Tibial nerve (tissue), 4 donors: Measurements from ENCODE around the gene ABLIM3. TPM values are rescaled to one million over a fixed set of nuclear protein-coding genes. Genes with fewer than 3 reads are reported as not detected.

Experiments used
- DNase-seq, 2 donors: peaks; one replicate each; pipeline ENCODE4 v3.0.0-alpha.2; 2019; ENCODE audit warnings: low spot score in 2 of 2
- H3K27ac ChIP-seq, 4 donors: fragments of 200-600 bp; sonication (generic) in 3 of 4; one replicate each; pipeline ENCODE4 v1.5.1; 2017 to 2019; ENCODE audit warnings: mild to moderate bottlenecking in 1 of 4
- H3K27me3 ChIP-seq, 2 donors: fragments of 200-600 bp; sonication (generic) in 1 of 2; one replicate each; pipeline versions ENCODE4 v1.5.1 to v1.6.0; 2017 to 2019
- H3K36me3 ChIP-seq, 3 donors: fragments of 200-600 bp; sonication (generic); one replicate each; pipeline ENCODE4 v1.5.1; 2018 to 2019
- H3K4me1 ChIP-seq, 4 donors: fragments of 200-600 bp; sonication (generic) in 3 of 4; one replicate each; pipeline ENCODE4 v1.5.1; 2017 to 2019
- H3K4me3 ChIP-seq, 4 donors: fragments of 200-600 bp; sonication (generic) in 3 of 4; one replicate each; pipeline ENCODE4 v1.5.1; 2017 to 2019; ENCODE audit warnings: mild to moderate bottlenecking in 1 of 4, moderate library complexity in 1 of 4
- H3K9me3 ChIP-seq, 4 donors: fragments of 200-600 bp; sonication (generic) in 3 of 4; one replicate each; pipeline ENCODE4 v1.5.1; 2017 to 2019
- EP300 ChIP-seq, 2 donors: sonication (generic); formaldehyde crosslinking; IDR thresholded peaks; one replicate each; pipeline ENCODE4 v1.6.1; 2017; ENCODE audit warnings: antibody characterized with exemption in 2 of 2, mild to moderate bottlenecking in 1 of 2
- POLR2A ChIP-seq, 2 donors: fragments of 450-650 bp; IDR thresholded peaks; one replicate each; pipeline ENCODE4 v1.6.1; 2017; ENCODE audit warnings: antibody characterized with exemption in 2 of 2, mild to moderate bottlenecking in 2 of 2, moderate library complexity in 2 of 2
- WGBS, 2 donors: methylation state at CpG; one replicate each; pipeline ENCODE4 v1.1.5; 2018; 5-methylcytosine and 5-hydroxymethylcytosine counted together
- total RNA-seq, 4 donors: library from RNA; depleted of rRNA; stranded (reverse); fragments of >200 nt; gene quantifications; one replicate each; pipeline ENCODE4 v1.1.0, GENCODE V29; 2016
- TF ChIP-seq, protein P1 (sequence below), 5 experiments: fragments of 200-600 bp in 3 of 5; fragments of 450-650 bp in 2 of 5; sonication (generic) in 3 of 5; IDR thresholded peaks; one replicate each; pipeline ENCODE4 v1.5.1; 2016 to 2019; ENCODE audit warnings: antibody characterized with exemption in 5 of 5, mild to moderate bottlenecking in 3 of 5, moderate library complexity in 2 of 5

The ABLIM3 gene
- total RNA-seq, 4 donors from 2014 or later, result 50.3 to 75.3 (median 52.3) TPM

GRCh38 chr5:149262315-149262714 lies 121.0 kb downstream of the ABLIM3 start:
- Histone ChIP-seq H3K27me3 (peaks cover 0 to 4% of the 10 kb centered on the region in 2 donors), H3K4me1 (peaks cover 0 to 20% (median 5%) of the 10 kb centered on the region in 4 donors), H3K4me3 (no peak overlapping the region), H3K36me3 (peaks cover 0 to 13% (median 0%) of the 10 kb centered on the region in 3 donors), H3K9me3 (no peaks in the 10 kb centered on the region), H3K27ac (no peak overlapping the region)
- DNase-seq, result no peak
- WGBS, 2 donors, result 78% methylated on average over 4 of the region's 4 CpGs
- TF ChIP-seq EP300 (IDR thresholded peaks at IDR 0.05) (no peak), POLR2A (IDR thresholded peaks at IDR 0.05) (no peak)
- TF ChIP-seq, protein P1, sequence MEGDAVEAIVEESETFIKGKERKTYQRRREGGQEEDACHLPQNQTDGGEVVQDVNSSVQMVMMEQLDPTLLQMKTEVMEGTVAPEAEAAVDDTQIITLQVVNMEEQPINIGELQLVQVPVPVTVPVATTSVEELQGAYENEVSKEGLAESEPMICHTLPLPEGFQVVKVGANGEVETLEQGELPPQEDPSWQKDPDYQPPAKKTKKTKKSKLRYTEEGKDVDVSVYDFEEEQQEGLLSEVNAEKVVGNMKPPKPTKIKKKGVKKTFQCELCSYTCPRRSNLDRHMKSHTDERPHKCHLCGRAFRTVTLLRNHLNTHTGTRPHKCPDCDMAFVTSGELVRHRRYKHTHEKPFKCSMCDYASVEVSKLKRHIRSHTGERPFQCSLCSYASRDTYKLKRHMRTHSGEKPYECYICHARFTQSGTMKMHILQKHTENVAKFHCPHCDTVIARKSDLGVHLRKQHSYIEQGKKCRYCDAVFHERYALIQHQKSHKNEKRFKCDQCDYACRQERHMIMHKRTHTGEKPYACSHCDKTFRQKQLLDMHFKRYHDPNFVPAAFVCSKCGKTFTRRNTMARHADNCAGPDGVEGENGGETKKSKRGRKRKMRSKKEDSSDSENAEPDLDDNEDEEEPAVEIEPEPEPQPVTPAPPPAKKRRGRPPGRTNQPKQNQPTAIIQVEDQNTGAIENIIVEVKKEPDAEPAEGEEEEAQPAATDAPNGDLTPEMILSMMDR (IDR thresholded peaks at IDR 0.05), result no peak

GRCh38 chr5:149264439-149265067 lies 123.3 kb downstream of the ABLIM3 start:
- Histone ChIP-seq H3K27me3 (peaks cover 0 to 4% of the 10 kb centered on the region in 2 donors), H3K27ac (no peak overlapping the region), H3K36me3 (no peaks in the 10 kb centered on the region), H3K4me1 (peaks cover 0 to 28% (median 5%) of the 10 kb centered on the region in 4 donors), H3K4me3 (no peak overlapping the region), H3K9me3 (peaks cover 0 to 16% (median 0%) of the 10 kb centered on the region in 4 donors)
- TF ChIP-seq, protein P1 (IDR thresholded peaks at IDR 0.05), result peak in 1 of 5 experiments; percentile 17
- TF ChIP-seq POLR2A (IDR thresholded peaks at IDR 0.05) (no peak), EP300 (IDR thresholded peaks at IDR 0.05) (no peak)
- WGBS, 2 donors, result 57 to 58% methylated on average over 12 of the region's 12 CpGs
- no peak for DNase-seq

DNA sequence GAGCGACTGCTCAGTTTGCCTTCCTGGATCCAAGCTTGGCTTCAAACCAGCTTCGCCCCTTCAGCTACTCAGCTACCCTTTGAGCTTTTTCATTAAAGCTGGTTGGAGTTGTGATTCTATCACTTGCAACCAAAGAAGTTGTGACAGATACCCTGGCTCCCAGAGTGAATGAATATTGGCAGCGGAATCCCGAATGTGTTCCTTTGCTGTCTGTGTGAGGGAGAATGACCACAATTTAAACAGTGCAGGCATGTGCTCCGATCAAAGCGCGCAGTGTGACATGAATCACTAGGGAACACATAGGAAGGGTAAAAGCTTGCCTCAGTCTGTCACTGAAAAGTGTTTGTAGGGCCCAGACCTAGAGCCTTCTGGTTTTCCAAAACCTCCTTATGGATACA lies 123.8 kb downstream of the ABLIM3 start:
- TF ChIP-seq, protein P1 (IDR thresholded peaks at IDR 0.05), result no peak
- TF ChIP-seq POLR2A (IDR thresholded peaks at IDR 0.05) (no peak), EP300 (IDR thresholded peaks at IDR 0.05) (no peak)
- Histone ChIP-seq H3K4me1 (peaks cover 0 to 28% (median 5%) of the 10 kb centered on the region in 4 donors), H3K27ac (no peak overlapping the region), H3K27me3 (peaks cover 0 to 4% of the 10 kb centered on the region in 2 donors), H3K9me3 (peaks cover 0 to 16% (median 0%) of the 10 kb centered on the region in 4 donors), H3K4me3 (no peak overlapping the region), H3K36me3 (no peaks in the 10 kb centered on the region)
- WGBS, 2 donors, result 92 to 93% methylated on average over 7 of the region's 7 CpGs
- no peak for DNase-seq

DNA sequence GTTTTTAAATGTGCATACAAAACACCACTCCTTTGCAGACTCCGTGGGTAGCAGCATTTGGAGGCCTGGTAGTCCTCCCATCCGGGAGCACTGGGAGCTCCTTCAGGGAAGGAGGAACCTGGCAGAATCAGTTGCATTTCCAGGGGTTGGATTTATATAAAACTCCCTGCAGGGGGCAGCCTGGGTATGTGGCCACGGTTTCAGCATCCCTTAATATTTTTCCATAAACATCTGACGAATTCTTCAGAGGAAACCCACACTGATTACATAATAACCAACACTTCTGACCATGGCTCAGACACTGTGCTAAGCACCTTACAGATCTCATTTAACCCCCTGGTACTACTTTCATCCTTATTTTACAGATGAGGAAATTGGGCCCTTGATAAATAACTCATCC lies 124.3 kb downstream of the ABLIM3 start:
- peaks cover 0 to 28% (median 5%) of the 10 kb centered on the region in 4 donors for H3K4me1 ChIP-seq
- H3K36me3 ChIP-seq, result no peaks in the 10 kb centered on the region
- no peak overlapping the region for H3K27ac ChIP-seq
- H3K27me3 ChIP-seq, result peaks cover 0 to 4% of the 10 kb centered on the region in 2 donors
- 13 to 23% methylated on average over 4 of the region's 4 CpGs for WGBS, 2 donors
- peak in 1 of 2 donors; percentile 24 for DNase-seq
- H3K9me3 ChIP-seq, result peaks cover 0 to 16% (median 0%) of the 10 kb centered on the region in 4 donors
- TF ChIP-seq EP300 (IDR thresholded peaks at IDR 0.05) (peak in 1 of 2 donors; percentile 21), POLR2A (IDR thresholded peaks at IDR 0.05) (no peak)
- TF ChIP-seq, protein P1 (IDR thresholded peaks at IDR 0.05), result peak in 4 of 5 experiments; percentile 40 to 64 (median 53)
- H3K4me3 ChIP-seq, result no peak overlapping the region

DNA sequence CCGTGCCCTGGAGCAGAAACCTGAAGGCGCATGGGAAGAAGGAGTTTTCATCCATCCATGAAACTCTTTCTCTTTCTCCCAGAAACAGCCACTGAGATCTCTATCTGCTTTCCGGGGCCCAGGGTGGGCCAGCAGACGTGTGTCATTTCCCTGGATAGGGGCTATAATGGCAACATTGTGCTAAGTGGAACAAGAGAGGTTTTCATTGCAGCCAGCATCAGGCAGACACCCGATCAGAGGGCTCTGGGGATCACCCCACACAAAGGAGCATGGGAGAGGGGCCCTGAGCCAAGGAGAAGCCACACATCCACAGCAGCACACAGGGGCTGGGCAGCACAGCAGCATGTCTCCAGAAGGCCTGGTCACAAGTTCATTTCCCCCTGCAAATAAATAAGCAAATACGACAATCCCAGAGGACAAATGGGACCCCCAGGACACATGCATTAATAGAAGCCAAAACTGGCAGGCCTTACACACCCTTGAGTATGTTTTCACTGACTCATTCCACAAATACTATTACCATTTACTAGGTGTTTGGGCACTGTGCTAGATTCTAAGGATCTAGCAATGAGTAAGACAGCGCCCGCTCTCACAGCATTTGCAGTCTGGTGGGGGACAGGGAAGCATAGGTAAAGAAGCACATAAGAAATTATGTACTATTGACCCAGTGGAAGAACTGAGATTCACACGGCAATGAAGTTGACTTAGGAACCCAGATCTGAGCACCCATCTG lies 126.1 kb downstream of the ABLIM3 start:
- H3K4me1 ChIP-seq, result peaks cover 0 to 33% (median 9%) of the 10 kb centered on the region in 4 donors
- no peak for DNase-seq
- WGBS, 2 donors, result 49 to 58% methylated on average over 9 of the region's 9 CpGs
- peak overlapping the region in 3 of 4 donors; percentile 25 to 71 (median 55) for H3K27ac ChIP-seq
- TF ChIP-seq, protein P1 (IDR thresholded peaks at IDR 0.05), result no peak
- TF ChIP-seq EP300 (IDR thresholded peaks at IDR 0.05), result peak in 1 of 2 donors; percentile 23
- no peak for TF ChIP-seq POLR2A (IDR thresholded peaks at IDR 0.05)
- H3K4me3 ChIP-seq, result no peak overlapping the region
- no peaks in the 10 kb centered on the region for H3K36me3 ChIP-seq
- H3K27me3 ChIP-seq, result peaks cover 0 to 4% of the 10 kb centered on the region in 2 donors
- H3K9me3 ChIP-seq, result peaks cover 0 to 16% (median 0%) of the 10 kb centered on the region in 4 donors
